MM.1S (cell line): ENCODE measurements around the gene CAMK2G.

ENCODE experiments used
- DNase-seq: peaks from one replicate; pipeline ENCODE4 v3.0.0-alpha.2; 2015
- H2AFZ ChIP-seq: fragments of 300-600 bp; sonication (generic); 2 replicates; pipeline ENCODE4 v1.6.0; 2016; ENCODE audit warnings: antibody characterized with exemption, low read length
- H3F3A ChIP-seq: fragments of 300-600 bp; sonication (generic); 2 replicates; pipeline ENCODE4 v1.6.1; 2016; ENCODE audit warnings: mild to moderate bottlenecking, antibody characterized with exemption, low read length, moderate library complexity, mixed read lengths; ENCODE audit not compliant: insufficient read depth
- H3K27ac ChIP-seq: fragments of 300-600 bp; sonication (generic); 2 replicates; pipeline ENCODE4 v1.5.1; 2016; ENCODE audit warnings: mild to moderate bottlenecking, low read length
- H3K27me3 ChIP-seq: fragments of 300-600 bp; sonication (generic); replicated peaks from 2 replicates; pipeline ENCODE4 v1.6.0; 2016; ENCODE audit warnings: low read length; ENCODE audit not compliant: insufficient read depth
- H3K36me3 ChIP-seq: fragments of 300-600 bp; sonication (generic); replicated peaks from 2 replicates; pipeline ENCODE4 v1.6.1; 2016; ENCODE audit warnings: mild to moderate bottlenecking, low read length, mixed read lengths; ENCODE audit not compliant: insufficient read depth
- H3K4me1 ChIP-seq: fragments of 300-600 bp; sonication (generic); 2 replicates; pipeline ENCODE4 v1.6.1; 2016; ENCODE audit warnings: low read length, mixed read lengths
- H3K4me2 ChIP-seq: fragments of 300-600 bp; sonication (generic); 2 replicates; pipeline ENCODE4 v1.6.0; 2016; ENCODE audit warnings: low read depth, low read length
- H3K4me3 ChIP-seq: fragments of 300-600 bp; sonication (generic); 2 replicates; pipeline ENCODE4 v1.5.1; 2016; ENCODE audit warnings: low read length, mixed read lengths
- H3K79me2 ChIP-seq: fragments of 300-600 bp; sonication (generic); 2 replicates; pipeline ENCODE4 v1.6.1; 2016; ENCODE audit warnings: mixed run types, low read length, mixed read lengths
- H3K9ac ChIP-seq: fragments of 300-600 bp; sonication (generic); 2 replicates; pipeline ENCODE4 v1.6.1; 2016; ENCODE audit warnings: low read length, mixed read lengths
- H3K9me2 ChIP-seq: fragments of 300-600 bp; sonication (generic); replicated peaks from 2 replicates; pipeline ENCODE4 v1.6.1; 2016; ENCODE audit warnings: mild to moderate bottlenecking, low read length, mixed read lengths; ENCODE audit not compliant: insufficient read depth
- H3K9me3 ChIP-seq: fragments of 300-600 bp; sonication (generic); replicated peaks from 2 replicates; pipeline ENCODE4 v1.6.1; 2016; ENCODE audit warnings: mild to moderate bottlenecking, low read length, mixed read lengths; ENCODE audit not compliant: insufficient read depth
- H4K20me1 ChIP-seq: fragments of 300-600 bp; sonication (generic); 2 replicates; pipeline ENCODE4 v1.6.1; 2016; ENCODE audit warnings: mild to moderate bottlenecking, low read length, moderate library complexity, mixed read lengths; ENCODE audit not compliant: insufficient read depth
- EZH2 ChIP-seq: fragments of 300-600 bp; sonication (generic); optimal IDR thresholded peaks from 2 replicates; pipeline ENCODE3; 2017; ENCODE audit warnings: low read depth, mild to moderate bottlenecking, antibody characterized with exemption, low read length, mixed read lengths
- EZH2phosphoT487 ChIP-seq: fragments of 300-600 bp; sonication (generic); IDR thresholded peaks from 2 replicates; pipeline ENCODE4 v1.6.1; 2018; ENCODE audit warnings: antibody characterized with exemption, low read length
- TF ChIP-seq, protein P1 (sequence below): fragments of 300-600 bp; sonication (generic); IDR thresholded peaks from 2 replicates; pipeline ENCODE4 v1.5.1; 2016; ENCODE audit warnings: antibody characterized with exemption, low read length, mixed read lengths

CAMK2G gene

DNA sequence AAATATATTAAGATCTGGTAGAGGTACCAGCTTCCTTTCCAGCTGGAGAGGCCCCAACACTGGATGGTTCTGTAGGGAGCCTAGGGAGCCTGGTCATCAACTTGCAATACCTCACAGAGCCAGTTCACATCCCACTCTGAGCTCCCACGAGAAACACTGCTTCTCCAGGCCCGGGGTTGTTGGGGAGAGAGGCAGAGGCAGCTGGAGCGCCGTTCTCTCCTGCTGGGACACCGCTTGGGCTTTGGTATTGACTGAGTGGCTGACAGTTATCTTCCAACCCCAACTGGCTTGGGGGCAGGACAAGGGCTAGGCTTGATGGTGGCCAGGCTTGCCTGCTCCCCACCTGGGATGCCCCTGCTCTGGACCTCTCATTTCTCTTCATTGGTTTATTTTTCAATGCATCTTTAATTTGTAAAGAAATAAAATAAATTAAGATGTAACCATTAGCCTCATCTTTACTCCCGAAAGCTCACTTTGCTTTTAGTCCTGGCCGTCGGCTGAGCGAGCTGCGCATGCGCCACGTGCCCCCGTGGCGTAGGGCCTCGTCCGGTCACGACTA lies 102.6 kb downstream of the CAMK2G start:
- H3K36me3 ChIP-seq, result no peaks in the 10 kb centered on the region
- peaks cover 20% of the 10 kb centered on the region for H3F3A ChIP-seq
- no peaks in the 10 kb centered on the region for H4K20me1 ChIP-seq
- peak overlapping the region; percentile 84; the same call in 1 of the 2 replicates for H3K4me2 ChIP-seq
- peak overlapping the region; percentile 73 for H3K9ac ChIP-seq
- peak overlapping the region; percentile 69; the same call in 1 of the 2 replicates for H3K27ac ChIP-seq
- H3K27me3 ChIP-seq, result no peaks in the 10 kb centered on the region
- DNase-seq, result peak; percentile 76
- H3K9me3 ChIP-seq, result no peaks in the 10 kb centered on the region
- no peaks in the 10 kb centered on the region for H3K9me2 ChIP-seq
- H3K4me1 ChIP-seq, result peaks cover 13% of the 10 kb centered on the region
- H2AFZ ChIP-seq, result peak overlapping the region; percentile 85
- peaks cover 30% of the 10 kb centered on the region for H3K79me2 ChIP-seq
- H3K4me3 ChIP-seq, result peak overlapping the region; percentile 88
- TF ChIP-seq EZH2, result no peak

DNA sequence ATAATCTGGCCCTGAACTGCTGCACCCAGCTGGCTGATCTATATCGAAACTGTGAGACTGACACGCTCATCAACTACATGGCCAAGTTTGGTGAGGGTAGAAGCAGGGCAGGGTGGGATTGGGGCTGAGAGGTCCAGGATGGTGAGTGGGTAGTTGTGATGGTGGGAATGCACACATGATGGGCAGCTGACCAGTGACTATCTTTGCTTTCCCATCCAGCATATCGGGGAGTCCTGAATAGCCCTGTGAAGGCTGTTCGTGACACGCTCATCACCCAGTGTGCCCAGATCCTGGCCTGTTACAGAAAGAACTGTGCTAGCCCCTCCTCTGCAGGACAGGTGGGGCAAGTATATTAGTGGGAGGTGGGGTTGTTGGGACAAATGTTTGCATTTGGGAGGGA lies 105.0 kb downstream of the CAMK2G start:
- DNase-seq, result no peak
- H3K27me3 ChIP-seq, result no peaks in the 10 kb centered on the region
- H4K20me1 ChIP-seq, result no peaks in the 10 kb centered on the region
- H3K79me2 ChIP-seq, result peaks cover 15% of the 10 kb centered on the region
- no peak overlapping the region for H3K4me3 ChIP-seq
- TF ChIP-seq, protein P1, sequence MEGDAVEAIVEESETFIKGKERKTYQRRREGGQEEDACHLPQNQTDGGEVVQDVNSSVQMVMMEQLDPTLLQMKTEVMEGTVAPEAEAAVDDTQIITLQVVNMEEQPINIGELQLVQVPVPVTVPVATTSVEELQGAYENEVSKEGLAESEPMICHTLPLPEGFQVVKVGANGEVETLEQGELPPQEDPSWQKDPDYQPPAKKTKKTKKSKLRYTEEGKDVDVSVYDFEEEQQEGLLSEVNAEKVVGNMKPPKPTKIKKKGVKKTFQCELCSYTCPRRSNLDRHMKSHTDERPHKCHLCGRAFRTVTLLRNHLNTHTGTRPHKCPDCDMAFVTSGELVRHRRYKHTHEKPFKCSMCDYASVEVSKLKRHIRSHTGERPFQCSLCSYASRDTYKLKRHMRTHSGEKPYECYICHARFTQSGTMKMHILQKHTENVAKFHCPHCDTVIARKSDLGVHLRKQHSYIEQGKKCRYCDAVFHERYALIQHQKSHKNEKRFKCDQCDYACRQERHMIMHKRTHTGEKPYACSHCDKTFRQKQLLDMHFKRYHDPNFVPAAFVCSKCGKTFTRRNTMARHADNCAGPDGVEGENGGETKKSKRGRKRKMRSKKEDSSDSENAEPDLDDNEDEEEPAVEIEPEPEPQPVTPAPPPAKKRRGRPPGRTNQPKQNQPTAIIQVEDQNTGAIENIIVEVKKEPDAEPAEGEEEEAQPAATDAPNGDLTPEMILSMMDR, result no peak
- TF ChIP-seq EZH2 (no peak), EZH2phosphoT487 (no peak)
- no peak overlapping the region for H3K9ac ChIP-seq
- no peak overlapping the region for H2AFZ ChIP-seq
- H3F3A ChIP-seq, result peaks cover 20% of the 10 kb centered on the region
- H3K36me3 ChIP-seq, result peaks cover 12% of the 10 kb centered on the region; the same call in 1 of the 2 replicates
- H3K4me2 ChIP-seq, result no peak overlapping the region
- no peak overlapping the region for H3K27ac ChIP-seq
- peaks cover 4% of the 10 kb centered on the region; the same call in 1 of the 2 replicates for H3K4me1 ChIP-seq
- H3K9me3 ChIP-seq, result no peaks in the 10 kb centered on the region
- H3K9me2 ChIP-seq, result no peaks in the 10 kb centered on the region

DNA sequence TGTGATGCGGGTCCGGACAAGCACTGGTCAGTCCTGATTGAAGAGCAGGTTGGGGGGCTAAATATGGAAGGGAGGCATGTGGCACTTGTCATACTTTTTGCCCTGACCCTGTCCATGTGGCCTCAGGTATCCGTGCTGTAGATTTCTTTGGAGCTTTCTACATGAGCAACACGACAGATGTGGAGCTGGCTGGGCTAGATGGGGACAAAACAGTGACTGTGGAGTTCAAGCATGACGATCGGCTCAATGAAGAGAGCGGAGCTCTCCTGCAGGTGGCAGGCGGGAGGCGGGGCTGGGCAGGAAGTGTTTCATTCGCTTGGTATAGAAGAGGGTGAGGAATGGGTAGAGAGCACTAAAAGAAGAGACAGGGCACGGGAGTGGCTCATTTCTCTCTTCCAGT lies 105.5 kb downstream of the CAMK2G start:
- Histone ChIP-seq H3F3A (peaks cover 20% of the 10 kb centered on the region), H3K9me3 (no peaks in the 10 kb centered on the region), H3K9ac (no peak overlapping the region), H3K9me2 (no peaks in the 10 kb centered on the region), H3K27ac (no peak overlapping the region), H4K20me1 (no peaks in the 10 kb centered on the region), H3K27me3 (no peaks in the 10 kb centered on the region), H2AFZ (no peak overlapping the region), H3K4me3 (no peak overlapping the region), H3K4me1 (peaks cover 4% of the 10 kb centered on the region; the same call in 1 of the 2 replicates), H3K79me2 (peaks cover 11% of the 10 kb centered on the region), H3K4me2 (no peak overlapping the region), H3K36me3 (peaks cover 12% of the 10 kb centered on the region; the same call in 1 of the 2 replicates)
- TF ChIP-seq EZH2phosphoT487 (no peak), EZH2 (no peak)
- TF ChIP-seq, protein P1, result no peak
- DNase-seq, result no peak

DNA sequence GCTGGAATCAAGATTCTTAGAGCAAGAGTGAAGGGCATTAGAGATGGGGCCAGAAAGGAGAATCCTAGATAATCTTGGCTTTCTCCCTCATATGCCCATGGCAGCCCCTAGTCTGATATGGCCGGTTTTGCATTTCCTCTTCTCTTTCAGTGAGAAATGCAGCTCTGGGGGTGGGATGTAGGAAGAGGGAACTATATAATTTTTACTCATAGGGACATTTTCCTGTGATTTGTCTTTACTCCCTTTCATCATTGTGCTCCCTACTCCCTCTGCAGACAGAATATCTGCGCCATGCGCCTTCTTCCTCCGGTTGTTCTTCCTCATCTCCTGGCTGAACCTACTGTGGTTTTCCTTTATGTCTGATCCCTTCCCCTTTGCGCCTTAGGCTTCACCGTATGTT lies 109.3 kb downstream of the CAMK2G start:
- no peaks in the 10 kb centered on the region for H3F3A ChIP-seq
- H4K20me1 ChIP-seq, result no peaks in the 10 kb centered on the region
- no peaks in the 10 kb centered on the region for H3K9me3 ChIP-seq
- H3K4me2 ChIP-seq, result no peak overlapping the region
- no peak for DNase-seq
- H3K9ac ChIP-seq, result no peak overlapping the region
- peaks cover 26% of the 10 kb centered on the region for H3K79me2 ChIP-seq
- no peaks in the 10 kb centered on the region for H3K9me2 ChIP-seq
- no peaks in the 10 kb centered on the region for H3K27me3 ChIP-seq
- no peak overlapping the region for H3K4me3 ChIP-seq
- H3K27ac ChIP-seq, result no peak overlapping the region
- no peak overlapping the region for H2AFZ ChIP-seq
- peaks cover 2% of the 10 kb centered on the region; the same call in 1 of the 2 replicates for H3K4me1 ChIP-seq
- TF ChIP-seq EZH2 (no peak), EZH2phosphoT487 (no peak)
- TF ChIP-seq, protein P1, result no peak
- peaks cover 23% of the 10 kb centered on the region for H3K36me3 ChIP-seq
